Fibroblast of peridontal ligament (primary cell): ENCODE measurements around the gene POLG.

Source experiments
- DNase-seq: peaks from one replicate; pipeline ENCODE4 v3.0.0-alpha.2; 2010; ENCODE audit errors: extremely low read depth

POLG gene

GRCh38 chr15:89326316-89326715 is 8.3 kb downstream of the POLG start:
- DNase-seq = no peak

DNA sequence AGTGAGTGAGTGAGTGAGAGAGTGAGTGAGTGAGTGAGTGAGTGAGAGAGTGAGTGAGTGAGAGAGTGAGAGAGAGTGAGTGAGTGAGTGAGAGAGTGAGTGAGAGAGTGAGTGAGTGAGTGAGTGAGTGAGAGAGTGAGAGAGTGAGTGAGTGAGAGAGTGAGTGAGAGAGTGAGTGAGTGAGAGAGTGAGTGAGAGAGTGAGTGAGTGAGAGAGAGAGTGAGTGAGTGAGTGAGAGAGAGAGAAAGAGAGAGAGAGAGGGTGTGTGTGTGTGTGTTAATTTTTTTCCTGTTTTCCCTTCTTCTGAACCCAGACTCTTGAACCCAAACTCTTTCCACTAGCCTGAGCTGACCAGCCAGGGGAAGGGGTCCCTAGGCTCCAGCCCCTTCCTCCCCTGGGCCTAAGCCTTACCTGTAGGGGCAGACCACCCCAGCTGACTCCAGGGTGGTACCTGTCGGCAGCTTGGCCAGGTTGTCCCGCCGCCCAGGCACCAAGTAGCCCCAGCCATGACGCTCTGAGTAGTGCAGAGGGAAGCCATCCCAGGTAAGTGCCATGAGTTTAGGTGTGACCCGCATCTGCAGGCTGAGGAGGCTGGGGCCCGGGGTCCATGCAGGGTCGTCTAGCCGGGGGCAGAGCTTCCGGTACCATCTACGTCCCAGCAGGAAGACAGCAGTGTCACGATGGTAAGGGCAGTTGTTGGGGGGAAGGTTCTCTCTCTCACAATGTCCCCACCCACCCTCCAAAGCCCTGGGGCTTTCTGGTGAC is 9.4 kb downstream of the POLG start:
- DNase-seq = no peak

GRCh38 chr15:89323825-89324224 is 10.8 kb downstream of the POLG start:
- no peak for DNase-seq

DNA sequence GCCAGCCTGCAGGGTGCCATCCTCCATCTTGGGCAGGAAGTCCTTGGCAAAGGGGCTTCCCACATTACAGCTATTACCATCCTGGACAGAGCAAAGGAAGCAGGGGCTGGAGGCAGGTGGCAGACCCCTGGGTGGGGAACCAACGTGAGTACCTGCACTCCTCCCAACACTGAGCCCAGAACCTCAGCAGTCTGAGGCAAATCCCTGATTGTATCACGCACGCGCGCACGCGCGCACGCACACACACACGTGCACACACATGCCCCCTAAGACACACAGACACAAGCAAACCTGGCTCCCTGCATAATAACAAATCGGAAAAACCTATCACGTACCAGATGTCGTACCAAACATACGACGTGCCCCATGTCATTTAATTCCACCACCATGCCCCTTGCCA is 11.8 kb downstream of the POLG start:
- no peak for DNase-seq

DNA sequence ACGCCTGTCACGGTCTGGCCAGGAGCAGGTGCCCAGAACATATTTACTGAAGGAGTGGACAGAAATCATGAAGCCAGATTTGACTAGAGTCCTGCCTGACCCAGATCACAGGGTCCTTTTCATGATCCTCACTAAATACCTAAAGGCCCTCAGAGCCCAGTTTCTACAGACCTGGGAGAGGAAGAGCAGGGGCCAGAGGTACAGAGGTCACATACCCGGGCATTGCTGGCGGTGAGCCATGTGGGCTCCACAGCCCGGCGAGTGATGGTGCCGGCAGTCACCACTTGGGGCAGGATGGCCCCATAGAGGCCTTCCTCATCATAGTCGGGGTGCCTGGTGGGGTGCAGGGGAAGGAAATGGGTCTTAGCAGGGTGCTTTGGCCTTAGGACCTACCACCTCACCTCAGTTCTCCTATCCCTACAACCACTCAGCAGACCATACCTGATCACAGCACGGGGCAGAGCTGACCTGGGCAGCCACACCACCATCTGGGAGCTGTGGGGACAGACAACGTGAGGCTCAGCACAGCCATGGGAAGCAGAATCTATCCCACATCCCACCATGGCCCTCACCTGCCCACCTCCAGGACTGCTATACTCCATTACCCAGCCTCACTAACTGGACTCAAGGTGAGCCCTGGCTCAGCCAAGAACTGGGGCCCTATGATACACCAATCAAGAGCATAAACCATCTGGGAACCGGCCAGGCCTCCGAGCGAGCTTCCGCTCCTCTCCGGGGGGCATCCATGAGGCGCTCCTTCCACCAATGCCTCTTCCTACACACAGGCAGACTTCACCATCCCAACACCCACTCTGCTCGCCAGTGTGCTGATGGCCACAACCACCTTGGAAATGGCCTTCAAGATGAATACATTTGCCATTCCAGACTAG is 12.9 kb downstream of the POLG start:
- no peak for DNase-seq

DNA sequence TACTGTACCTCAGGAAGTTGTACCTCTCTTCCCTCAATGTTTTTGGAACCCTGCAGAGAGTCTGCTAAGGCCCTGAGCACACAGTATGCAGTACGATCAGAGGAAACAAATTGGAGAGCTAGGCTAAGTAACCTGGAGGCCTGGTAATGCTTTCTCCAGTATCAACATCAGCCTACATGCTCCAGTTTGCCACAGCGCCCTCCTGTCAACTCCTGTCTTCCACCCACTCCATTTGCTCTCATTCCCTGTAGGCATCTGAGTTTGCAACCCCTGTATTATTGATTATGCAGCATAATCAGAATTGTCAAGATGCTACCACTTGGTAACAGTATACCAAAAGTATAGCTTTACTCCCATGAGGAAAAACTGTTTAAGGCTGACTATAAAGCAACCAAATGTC is 14.4 kb downstream of the POLG start:
- no peak for DNase-seq

DNA sequence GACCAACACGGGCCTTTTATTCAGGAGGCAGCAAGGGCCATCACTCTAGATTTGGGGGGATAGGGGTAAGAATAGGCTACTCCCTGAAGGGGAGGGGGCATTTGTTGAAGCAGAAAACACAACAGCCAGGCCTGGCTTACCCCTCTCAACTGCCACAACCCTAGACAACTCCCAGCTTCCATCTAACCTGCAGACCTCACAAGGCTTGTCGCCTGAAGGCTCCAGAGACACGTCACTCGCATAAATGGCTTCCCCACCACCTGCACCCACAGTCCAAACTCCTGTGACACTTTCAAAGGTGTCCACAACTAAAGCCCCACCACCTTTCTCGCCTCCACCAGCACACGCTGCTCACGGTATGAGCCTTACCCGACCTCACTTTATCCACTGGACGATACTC is 14.9 kb downstream of the POLG start:
- no peak for DNase-seq

- DNase-seq = no peak
Observed at GRCh38 chr15:89317186-89317720, 17.4 kb downstream of the POLG start.

- DNase-seq = no peak
Observed at GRCh38 chr15:89316504-89316903, 18.1 kb downstream of the POLG start.

DNA sequence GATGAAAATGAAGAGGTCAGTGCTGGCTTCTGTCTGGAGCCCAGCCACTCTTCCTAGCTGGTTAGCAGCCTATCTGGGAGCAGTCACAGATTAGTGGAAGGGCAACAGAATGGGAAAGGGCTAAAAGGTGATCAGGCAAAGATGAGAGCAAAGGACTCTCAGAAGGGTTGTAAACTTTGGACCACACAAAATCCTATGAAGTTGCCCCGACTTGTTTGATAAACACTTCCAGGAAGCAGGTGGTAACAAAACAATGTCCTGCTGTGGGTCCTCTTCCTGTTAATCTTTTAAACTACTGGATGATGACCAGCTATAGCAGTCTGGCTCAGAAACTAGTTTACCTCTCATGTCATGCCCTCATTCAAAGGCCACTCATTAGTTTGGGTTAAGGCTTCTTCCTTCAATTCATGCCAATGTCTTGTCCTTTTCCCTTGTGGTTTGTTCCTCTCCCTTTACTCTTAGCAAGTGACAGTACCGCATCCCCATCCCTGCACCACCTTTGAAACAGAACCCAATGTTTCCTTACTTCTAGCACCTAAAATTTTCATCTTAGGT is 19.2 kb downstream of the POLG start:
- DNase-seq = no peak

DNA sequence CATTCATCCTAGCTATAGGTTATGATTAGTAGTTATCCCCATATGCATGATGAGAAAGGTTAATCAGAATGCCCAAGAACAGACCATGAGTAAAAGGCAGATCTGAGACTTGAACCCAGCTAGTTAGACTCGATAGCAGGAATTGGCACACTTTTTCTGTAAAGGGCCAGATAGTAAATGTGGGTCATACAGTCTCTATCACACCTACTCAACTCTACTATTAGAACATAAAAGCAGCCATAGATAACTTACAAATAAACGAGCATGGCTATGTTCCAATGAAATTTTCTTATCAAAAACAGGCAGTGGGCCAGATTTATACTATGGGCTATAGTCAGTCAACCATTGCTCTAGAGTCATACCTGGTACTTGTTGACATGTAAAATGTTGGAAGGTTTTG is 24.6 kb downstream of the POLG start:
- DNase-seq = no peak

- DNase-seq = no peak
Observed at GRCh38 chr15:89308236-89308635, 26.4 kb downstream of the POLG start.

- peak; percentile 51 for DNase-seq
Observed at GRCh38 chr15:89307791-89308190, 26.8 kb downstream of the POLG start.

DNA sequence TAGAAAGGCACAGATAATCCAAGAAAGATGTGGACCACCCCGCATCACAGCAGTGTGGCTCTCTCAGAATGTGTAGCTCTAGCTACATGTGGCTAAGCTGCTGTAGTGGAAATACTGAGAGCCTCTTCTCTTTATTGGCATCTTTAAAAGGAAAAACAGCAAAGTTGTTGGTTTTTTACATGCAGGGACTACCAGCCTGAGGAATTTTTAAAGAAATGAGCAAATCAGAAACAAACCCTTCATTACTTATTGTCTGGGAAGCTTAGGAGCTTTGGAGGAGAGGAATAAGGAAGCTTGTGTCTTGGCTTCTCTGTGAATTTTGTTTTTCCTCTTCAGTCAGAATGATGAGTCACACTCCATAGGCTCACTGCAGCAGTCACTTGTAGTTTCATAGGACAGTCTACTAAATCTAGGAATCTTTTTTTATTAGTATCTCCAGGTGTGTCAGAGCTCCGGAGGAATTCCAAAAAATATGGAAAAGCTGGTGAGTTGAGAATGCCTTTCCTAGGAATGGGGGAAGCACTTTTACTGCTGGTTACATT is 27.5 kb downstream of the POLG start:
- peak; percentile 53 for DNase-seq

DNA sequence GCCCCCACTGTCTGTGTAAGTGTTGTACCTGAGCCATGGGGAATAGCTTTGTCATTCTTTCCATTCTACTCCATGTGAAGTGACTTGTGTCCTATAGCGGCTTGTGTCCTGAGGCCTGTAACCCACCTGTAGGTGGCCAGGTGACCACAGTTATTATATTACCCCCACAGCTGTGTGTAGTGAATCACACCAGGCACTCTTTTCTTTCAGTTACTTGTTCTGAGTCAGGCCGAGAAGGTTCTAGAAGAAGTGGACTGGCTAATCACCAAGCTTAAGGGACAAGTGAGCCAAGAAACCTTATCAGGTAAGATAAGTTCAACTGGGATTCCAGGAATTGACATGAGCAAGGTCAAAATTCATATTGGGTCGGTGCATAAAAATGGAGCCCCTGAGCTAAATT is 29.2 kb downstream of the POLG start:
- no peak for DNase-seq

DNA sequence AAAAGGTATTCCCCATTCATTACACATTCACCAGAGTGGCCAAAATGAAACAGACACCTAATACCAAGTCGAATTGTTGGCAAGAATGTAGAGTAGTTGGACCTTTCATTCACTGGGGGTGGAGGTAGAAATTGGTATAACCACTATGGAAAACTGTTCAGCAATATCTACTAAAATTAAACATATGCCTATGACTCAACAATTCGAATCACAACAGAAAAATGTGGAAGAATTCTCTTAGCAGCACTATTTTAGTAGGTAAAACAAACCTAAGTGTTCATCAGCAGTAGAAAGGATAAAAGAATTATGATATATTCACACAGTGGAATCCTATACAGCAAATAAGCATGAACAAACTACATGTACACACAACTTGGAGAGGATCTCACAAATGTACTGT is 30.6 kb downstream of the POLG start:
- DNase-seq = no peak

DNA sequence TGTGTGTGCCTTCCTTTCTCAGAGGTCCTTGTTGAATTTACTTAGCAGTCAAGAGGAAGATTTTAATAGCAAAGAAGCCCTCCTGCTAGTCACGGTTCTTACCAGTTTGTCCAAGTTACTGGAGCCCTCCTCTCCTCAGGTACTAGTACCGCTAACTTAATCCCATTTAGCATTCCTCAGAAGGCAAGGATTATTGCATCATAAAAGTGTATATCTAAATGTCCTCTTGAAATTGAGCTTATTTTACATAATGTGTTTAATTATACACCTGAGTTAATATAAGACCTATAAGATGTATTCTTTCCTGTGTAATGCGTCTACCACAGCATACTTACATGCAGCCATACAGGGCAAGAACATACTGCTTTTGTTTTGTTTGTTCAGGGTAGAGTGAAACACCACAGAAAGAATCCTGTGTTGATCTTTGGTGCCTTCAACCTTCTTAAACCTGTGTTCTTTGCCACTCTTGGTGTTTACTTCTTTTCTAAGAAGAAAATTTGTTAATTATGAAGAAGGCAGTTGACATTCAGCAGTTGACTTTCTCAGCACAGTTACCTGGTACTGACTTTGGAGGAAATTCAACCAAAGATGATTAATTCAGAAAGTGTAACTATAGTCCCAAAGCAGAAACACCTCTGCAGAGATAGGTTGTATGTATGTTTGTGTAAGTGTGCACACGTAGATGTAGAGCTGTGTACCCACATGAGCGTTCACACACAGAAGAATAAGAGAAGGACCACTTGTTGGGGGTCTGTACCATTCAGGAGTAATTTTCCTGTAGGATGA is 33.1 kb downstream of the POLG start:
- DNase-seq = no peak

- peak; percentile 69 for DNase-seq
Observed at GRCh38 chr15:89299896-89300295, 34.7 kb downstream of the POLG start.

- no peak for DNase-seq
Observed at GRCh38 chr15:89293012-89293411, 41.6 kb downstream of the POLG start.

- no peak for DNase-seq
Observed at GRCh38 chr15:89291934-89292438, 42.6 kb downstream of the POLG start.

GRCh38 chr15:89283201-89283600 is 51.4 kb downstream of the POLG start:
- no peak for DNase-seq
